HCT116 (cell line): ENCODE data around the gene KIF5C.

Source experiments
- POLR2A ChIP-seq: IDR thresholded peaks from 2 replicates; pipeline ENCODE4 v1.7.0; 2011; ENCODE audit warnings: borderline replicate concordance; ENCODE audit not compliant: insufficient read depth, insufficient read length; ENCODE audit errors: extremely low read depth
- SP1 ChIP-seq: IDR thresholded peaks from 2 replicates; pipeline ENCODE4 v1.6.1; 2012; ENCODE audit warnings: low read depth
- TCF7L2 ChIP-seq: IDR thresholded peaks from 2 replicates; pipeline ENCODE4 v1.7.0; 2011; ENCODE audit warnings: borderline replicate concordance, inconsistent platforms; ENCODE audit not compliant: insufficient read depth, insufficient read length; ENCODE audit errors: extremely low read depth
- ZNF274 ChIP-seq: fragments of 200-500 bp; sonication (Bioruptor generic); IDR thresholded peaks from 2 replicates; pipeline ENCODE4 v1.6.1; 2014; ENCODE audit warnings: mild to moderate bottlenecking, low read depth, low read length, inconsistent platforms
- TF ChIP-seq, protein P1 (sequence below), 3 experiments: fragments of 200-600 bp in 1 of 3; sonication (generic) in 1 of 3; IDR thresholded peaks in 2 of 3; conservative IDR thresholded peaks in 1 of 3; 2 replicates each; pipeline ENCODE4 v1.5.1; 2012 to 2017; ENCODE audit warnings: low read depth in 2 of 3, low read length in 2 of 3, antibody characterized with exemption in 1 of 3, borderline replicate concordance in 1 of 3, control low read depth in 1 of 3, mild to moderate bottlenecking in 1 of 3, mixed read lengths in 1 of 3, mixed run types in 1 of 3, moderate library complexity in 1 of 3; ENCODE audit not compliant: insufficient read depth in 1 of 3

DNA sequence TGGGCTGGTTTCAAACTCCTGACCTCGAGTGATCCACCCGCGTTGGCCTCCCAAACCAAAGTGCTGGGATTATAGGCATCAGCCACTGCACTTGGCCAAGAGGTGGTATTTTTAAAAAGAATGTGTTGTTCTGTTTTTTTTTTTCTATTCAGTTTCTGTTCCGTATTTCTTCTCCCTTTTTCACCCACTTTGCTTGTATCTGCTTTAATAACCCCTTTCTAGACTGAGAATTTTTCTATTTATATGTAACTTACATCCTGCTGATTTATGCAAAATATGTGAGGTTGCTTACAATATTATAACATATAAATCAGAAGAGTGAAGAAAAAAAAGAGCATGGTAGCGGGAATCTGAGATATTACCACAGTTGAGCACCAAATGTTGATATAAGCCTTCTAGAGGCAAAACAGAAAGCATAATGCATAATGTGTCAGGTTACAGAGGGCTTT lies 146.3 kb downstream of the KIF5C start:
- TF ChIP-seq, protein P1, sequence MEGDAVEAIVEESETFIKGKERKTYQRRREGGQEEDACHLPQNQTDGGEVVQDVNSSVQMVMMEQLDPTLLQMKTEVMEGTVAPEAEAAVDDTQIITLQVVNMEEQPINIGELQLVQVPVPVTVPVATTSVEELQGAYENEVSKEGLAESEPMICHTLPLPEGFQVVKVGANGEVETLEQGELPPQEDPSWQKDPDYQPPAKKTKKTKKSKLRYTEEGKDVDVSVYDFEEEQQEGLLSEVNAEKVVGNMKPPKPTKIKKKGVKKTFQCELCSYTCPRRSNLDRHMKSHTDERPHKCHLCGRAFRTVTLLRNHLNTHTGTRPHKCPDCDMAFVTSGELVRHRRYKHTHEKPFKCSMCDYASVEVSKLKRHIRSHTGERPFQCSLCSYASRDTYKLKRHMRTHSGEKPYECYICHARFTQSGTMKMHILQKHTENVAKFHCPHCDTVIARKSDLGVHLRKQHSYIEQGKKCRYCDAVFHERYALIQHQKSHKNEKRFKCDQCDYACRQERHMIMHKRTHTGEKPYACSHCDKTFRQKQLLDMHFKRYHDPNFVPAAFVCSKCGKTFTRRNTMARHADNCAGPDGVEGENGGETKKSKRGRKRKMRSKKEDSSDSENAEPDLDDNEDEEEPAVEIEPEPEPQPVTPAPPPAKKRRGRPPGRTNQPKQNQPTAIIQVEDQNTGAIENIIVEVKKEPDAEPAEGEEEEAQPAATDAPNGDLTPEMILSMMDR (IDR thresholded peaks at IDR 0.05 in 2 of 3, conservative IDR thresholded peaks at IDR 0.05 in 1 of 3; ENCODE audit: borderline replicate concordance in 1 of 3, insufficient read depth in 1 of 3, low read depth in 2 of 3, low read length in 2 of 3): no peak
- TF ChIP-seq POLR2A: no peak
- no peak for TF ChIP-seq TCF7L2
- no peak for TF ChIP-seq SP1
- no peak for TF ChIP-seq ZNF274
